GM18517 (cell line): Measurements from ENCODE around the gene PACS2.

Experiments
- ATAC-seq: cut with Tn5 transposase; IDR thresholded peaks from one replicate; pipeline ENCODE4 v1.9.1; 2021; ENCODE audit warnings: mild to moderate bottlenecking, moderate library complexity; ENCODE audit not compliant: unreplicated experiment

PACS2 gene

GRCh38 chr14:105419195-105420091, 104.9 kb downstream of the PACS2 start, which contains the start of gene MTA1:
TSS of gene MTA1 (plus strand) at chr14:105419827. CDS start at chr14:105420036, 209 bp downstream.
- no peak for ATAC-seq

- ATAC-seq, result no peak
These were observed 105.8 kb downstream of the PACS2 start for GRCh38 chr14:105420101-105420973.

GRCh38 chr14:105420974-105421674, 106.6 kb downstream of the PACS2 start:
- no peak for ATAC-seq

GRCh38 chr14:105421723-105422615, 107.4 kb downstream of the PACS2 start:
- ATAC-seq, result no peak

GRCh38 chr14:105422695-105423487, 108.3 kb downstream of the PACS2 start:
- ATAC-seq, result no peak

GRCh38 chr14:105423488-105424195, 109.1 kb downstream of the PACS2 start:
- no peak for ATAC-seq

GRCh38 chr14:105424861-105425260, 110.3 kb downstream of the PACS2 start:
- no peak for ATAC-seq

- no peak for ATAC-seq
These were observed 111.3 kb downstream of the PACS2 start for GRCh38 chr14:105425823-105426247.

GRCh38 chr14:105426416-105427130, 112.0 kb downstream of the PACS2 start:
- no peak for ATAC-seq

GRCh38 chr14:105427412-105427811, 112.9 kb downstream of the PACS2 start:
- ATAC-seq, result no peak

- ATAC-seq, result no peak
These were observed 113.5 kb downstream of the PACS2 start for GRCh38 chr14:105427936-105428485.

- no peak for ATAC-seq
These were observed 115.5 kb downstream of the PACS2 start for GRCh38 chr14:105430042-105430441.

- ATAC-seq, result no peak
These were observed 116.0 kb downstream of the PACS2 start for GRCh38 chr14:105430565-105430964.

GRCh38 chr14:105431256-105431655, 116.7 kb downstream of the PACS2 start:
- ATAC-seq, result no peak

GRCh38 chr14:105432657-105433056, 118.1 kb downstream of the PACS2 start:
- no peak for ATAC-seq

- no peak for ATAC-seq
These were observed 118.6 kb downstream of the PACS2 start for GRCh38 chr14:105433161-105433605.

- ATAC-seq, result no peak
These were observed 121.9 kb downstream of the PACS2 start for GRCh38 chr14:105436402-105436801.
